ENCODE results near the gene ANKRD9.

- TF ChIP-seq, protein P1, sequence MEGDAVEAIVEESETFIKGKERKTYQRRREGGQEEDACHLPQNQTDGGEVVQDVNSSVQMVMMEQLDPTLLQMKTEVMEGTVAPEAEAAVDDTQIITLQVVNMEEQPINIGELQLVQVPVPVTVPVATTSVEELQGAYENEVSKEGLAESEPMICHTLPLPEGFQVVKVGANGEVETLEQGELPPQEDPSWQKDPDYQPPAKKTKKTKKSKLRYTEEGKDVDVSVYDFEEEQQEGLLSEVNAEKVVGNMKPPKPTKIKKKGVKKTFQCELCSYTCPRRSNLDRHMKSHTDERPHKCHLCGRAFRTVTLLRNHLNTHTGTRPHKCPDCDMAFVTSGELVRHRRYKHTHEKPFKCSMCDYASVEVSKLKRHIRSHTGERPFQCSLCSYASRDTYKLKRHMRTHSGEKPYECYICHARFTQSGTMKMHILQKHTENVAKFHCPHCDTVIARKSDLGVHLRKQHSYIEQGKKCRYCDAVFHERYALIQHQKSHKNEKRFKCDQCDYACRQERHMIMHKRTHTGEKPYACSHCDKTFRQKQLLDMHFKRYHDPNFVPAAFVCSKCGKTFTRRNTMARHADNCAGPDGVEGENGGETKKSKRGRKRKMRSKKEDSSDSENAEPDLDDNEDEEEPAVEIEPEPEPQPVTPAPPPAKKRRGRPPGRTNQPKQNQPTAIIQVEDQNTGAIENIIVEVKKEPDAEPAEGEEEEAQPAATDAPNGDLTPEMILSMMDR (IDR thresholded peaks at IDR 0.05) = no peak
- TF ChIP-seq POLR2A (IDR thresholded peaks at IDR 0.05) (no peak), POLR2AphosphoS5 (IDR thresholded peaks at IDR 0.05; ENCODE audit: insufficient read depth in 1 of 2, low read depth in 1 of 2) (no peak)
Observed at GRCh38 chr14:102507081-102507856, 2.3 kb downstream of the ANKRD9 start.
